ENCODE results near the gene ATP1B3. TPM values are rescaled to one million over a fixed set of nuclear protein-coding genes. Genes with fewer than 3 reads are reported as not detected.

The ATP1B3 gene
- total RNA-seq, 4 donors from 2014 or later: 117 to 190 (median 154) TPM

GRCh38 chr3:141894524-141895176 is 18.2 kb downstream of the ATP1B3 start:
- no peaks in the 10 kb centered on the region for H3K9me3 ChIP-seq
- H3K27me3 ChIP-seq: no peaks in the 10 kb centered on the region
- H3K27ac ChIP-seq: peak overlapping the region; percentile 51
- no peak overlapping the region for H3K4me3 ChIP-seq
- no peak for DNase-seq (ENCODE audit: low spot score in 2 of 2)
- H3K36me3 ChIP-seq: peaks cover 3% of the 10 kb centered on the region
- H3K4me1 ChIP-seq: peaks cover 14% of the 10 kb centered on the region
- WGBS: 43% methylated on average over 5 of the region's 5 CpGs
- TF ChIP-seq POLR2A (IDR thresholded peaks at IDR 0.05) (no peak), EP300 (IDR thresholded peaks at IDR 0.05) (no peak), POLR2AphosphoS5 (IDR thresholded peaks at IDR 0.05) (no peak), CTCF (IDR thresholded peaks at IDR 0.05) (no peak)

- Histone ChIP-seq H3K27me3 (no peaks in the 10 kb centered on the region), H3K9me3 (no peaks in the 10 kb centered on the region), H3K36me3 (peaks cover 3% of the 10 kb centered on the region), H3K27ac (no peak overlapping the region), H3K4me3 (no peak overlapping the region), H3K4me1 (peaks cover 11% of the 10 kb centered on the region)
- TF ChIP-seq EP300 (IDR thresholded peaks at IDR 0.05): no peak
- no peak for TF ChIP-seq POLR2A (IDR thresholded peaks at IDR 0.05)
- no peak for TF ChIP-seq CTCF (IDR thresholded peaks at IDR 0.05)
- no peak for TF ChIP-seq POLR2AphosphoS5 (IDR thresholded peaks at IDR 0.05)
- 95% methylated on average over 3 of the region's 3 CpGs for WGBS
- no peak for DNase-seq (ENCODE audit: low spot score in 2 of 2)
Observed at GRCh38 chr3:141895731-141896130, 19.3 kb downstream of the ATP1B3 start.

- Histone ChIP-seq H3K27ac (no peak overlapping the region), H3K4me3 (no peak overlapping the region), H3K27me3 (no peaks in the 10 kb centered on the region), H3K4me1 (peaks cover 15% of the 10 kb centered on the region), H3K9me3 (no peaks in the 10 kb centered on the region), H3K36me3 (peaks cover 3% of the 10 kb centered on the region)
- TF ChIP-seq POLR2A (IDR thresholded peaks at IDR 0.05) (no peak), EP300 (IDR thresholded peaks at IDR 0.05) (no peak), CTCF (IDR thresholded peaks at IDR 0.05) (no peak), POLR2AphosphoS5 (IDR thresholded peaks at IDR 0.05) (no peak)
- WGBS: 98% methylated on average over 1 of the region's 1 CpG
- DNase-seq (ENCODE audit: low spot score in 2 of 2): no peak
Observed at GRCh38 chr3:141898908-141899307, 22.5 kb downstream of the ATP1B3 start.

GRCh38 chr3:141900343-141900742 is 23.9 kb downstream of the ATP1B3 start:
- TF ChIP-seq POLR2AphosphoS5 (IDR thresholded peaks at IDR 0.05) (no peak), POLR2A (IDR thresholded peaks at IDR 0.05) (no peak), EP300 (IDR thresholded peaks at IDR 0.05) (no peak), CTCF (IDR thresholded peaks at IDR 0.05) (no peak)
- WGBS: 92% methylated on average over 3 of the region's 3 CpGs
- Histone ChIP-seq H3K36me3 (peaks cover 9% of the 10 kb centered on the region), H3K27me3 (no peaks in the 10 kb centered on the region), H3K27ac (no peak overlapping the region), H3K4me1 (peaks cover 11% of the 10 kb centered on the region), H3K9me3 (no peaks in the 10 kb centered on the region), H3K4me3 (no peak overlapping the region)
- no peak for DNase-seq (ENCODE audit: low spot score in 2 of 2)

GRCh38 chr3:141901914-141902313 is 25.5 kb downstream of the ATP1B3 start:
- DNase-seq (ENCODE audit: low spot score in 2 of 2): no peak
- H3K4me3 ChIP-seq: no peak overlapping the region
- no peak overlapping the region for H3K27ac ChIP-seq
- H3K27me3 ChIP-seq: no peaks in the 10 kb centered on the region
- no peaks in the 10 kb centered on the region for H3K9me3 ChIP-seq
- peaks cover 14% of the 10 kb centered on the region for H3K36me3 ChIP-seq
- WGBS: 77% methylated on average over 2 of the region's 2 CpGs
- TF ChIP-seq POLR2AphosphoS5 (IDR thresholded peaks at IDR 0.05): no peak
- peaks cover 11% of the 10 kb centered on the region for H3K4me1 ChIP-seq

- no peak for DNase-seq (ENCODE audit: low spot score in 2 of 2)
- no peak overlapping the region for H3K27ac ChIP-seq
- no peaks in the 10 kb centered on the region for H3K9me3 ChIP-seq
- TF ChIP-seq POLR2AphosphoS5 (IDR thresholded peaks at IDR 0.05): no peak
- TF ChIP-seq POLR2A (IDR thresholded peaks at IDR 0.05): no peak
- no peak for TF ChIP-seq CTCF (IDR thresholded peaks at IDR 0.05)
- no peak for TF ChIP-seq EP300 (IDR thresholded peaks at IDR 0.05)
- 75% methylated on average over 4 of the region's 4 CpGs for WGBS
- H3K36me3 ChIP-seq: peaks cover 33% of the 10 kb centered on the region
- H3K27me3 ChIP-seq: no peaks in the 10 kb centered on the region
- no peak overlapping the region for H3K4me3 ChIP-seq
- H3K4me1 ChIP-seq: peaks cover 11% of the 10 kb centered on the region
Observed at GRCh38 chr3:141904203-141904602, 27.8 kb downstream of the ATP1B3 start.
